Activated CD8-positive, alpha-beta memory T cell treated with anti-CD3 and anti-CD28 coated beads for 4 hours (primary cell): ENCODE data around the gene ITGB2.

Experiments used
- DNase-seq, 2 donors: peaks; one replicate each; pipeline ENCODE4 v3.0.0-alpha.2; 2020; ENCODE audit warnings: low read depth in 2 of 2

ITGB2 gene

GRCh38 chr21:44920694-44921604, at the start of gene ITGB2:
Gene ITGB2 (minus strand): TSS chr21:44920899. CDS start chr21:44910782, 10,117 bp downstream.
- no peak for DNase-seq

DNA sequence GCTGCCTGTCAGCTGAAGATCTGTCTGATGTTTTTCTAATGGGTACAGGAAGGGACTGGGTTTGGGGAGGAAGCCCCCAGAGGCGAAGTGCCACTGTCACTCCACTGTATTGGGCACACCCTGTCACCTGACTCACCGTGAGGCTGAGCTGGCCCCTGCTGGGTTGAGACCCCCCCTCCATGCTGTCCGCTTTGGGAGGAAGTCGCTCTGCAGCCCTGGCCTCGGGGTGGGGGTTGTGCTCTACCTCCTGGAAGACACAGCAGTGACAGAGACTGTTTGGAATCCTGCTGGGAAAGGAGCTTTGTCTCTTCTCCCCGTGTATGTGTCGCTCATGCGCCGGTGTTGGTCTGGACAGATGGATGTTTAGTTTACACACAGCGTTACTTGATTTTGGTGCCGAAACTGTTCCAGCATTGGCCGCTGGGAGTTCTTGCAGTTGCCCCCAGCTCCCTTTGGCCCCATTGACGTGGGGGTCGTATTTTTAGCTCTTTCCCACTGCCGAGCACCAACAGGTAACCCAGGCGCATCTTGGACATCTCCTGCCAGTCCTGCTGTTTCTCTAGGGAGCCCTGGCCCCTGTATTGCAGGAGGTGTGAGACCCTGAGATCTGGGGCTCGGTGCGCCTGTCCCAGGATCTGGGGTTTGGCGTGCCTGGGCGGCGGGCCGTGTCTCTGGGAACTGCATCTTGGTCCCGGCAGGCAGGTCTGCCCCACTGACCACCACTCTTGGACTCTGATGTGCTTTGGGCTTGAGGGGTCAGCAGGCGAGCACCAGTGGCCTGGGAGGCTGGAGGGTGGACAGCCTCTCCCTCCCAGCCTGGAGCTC, 49.4 kb upstream of the ITGB2 start:
- no peak for DNase-seq

- no peak for DNase-seq
Observed at GRCh38 chr21:44969066-44969670, 48.5 kb upstream of the ITGB2 start.

GRCh38 chr21:44967082-44968047, 46.7 kb upstream of the ITGB2 start:
- DNase-seq: no peak

DNA sequence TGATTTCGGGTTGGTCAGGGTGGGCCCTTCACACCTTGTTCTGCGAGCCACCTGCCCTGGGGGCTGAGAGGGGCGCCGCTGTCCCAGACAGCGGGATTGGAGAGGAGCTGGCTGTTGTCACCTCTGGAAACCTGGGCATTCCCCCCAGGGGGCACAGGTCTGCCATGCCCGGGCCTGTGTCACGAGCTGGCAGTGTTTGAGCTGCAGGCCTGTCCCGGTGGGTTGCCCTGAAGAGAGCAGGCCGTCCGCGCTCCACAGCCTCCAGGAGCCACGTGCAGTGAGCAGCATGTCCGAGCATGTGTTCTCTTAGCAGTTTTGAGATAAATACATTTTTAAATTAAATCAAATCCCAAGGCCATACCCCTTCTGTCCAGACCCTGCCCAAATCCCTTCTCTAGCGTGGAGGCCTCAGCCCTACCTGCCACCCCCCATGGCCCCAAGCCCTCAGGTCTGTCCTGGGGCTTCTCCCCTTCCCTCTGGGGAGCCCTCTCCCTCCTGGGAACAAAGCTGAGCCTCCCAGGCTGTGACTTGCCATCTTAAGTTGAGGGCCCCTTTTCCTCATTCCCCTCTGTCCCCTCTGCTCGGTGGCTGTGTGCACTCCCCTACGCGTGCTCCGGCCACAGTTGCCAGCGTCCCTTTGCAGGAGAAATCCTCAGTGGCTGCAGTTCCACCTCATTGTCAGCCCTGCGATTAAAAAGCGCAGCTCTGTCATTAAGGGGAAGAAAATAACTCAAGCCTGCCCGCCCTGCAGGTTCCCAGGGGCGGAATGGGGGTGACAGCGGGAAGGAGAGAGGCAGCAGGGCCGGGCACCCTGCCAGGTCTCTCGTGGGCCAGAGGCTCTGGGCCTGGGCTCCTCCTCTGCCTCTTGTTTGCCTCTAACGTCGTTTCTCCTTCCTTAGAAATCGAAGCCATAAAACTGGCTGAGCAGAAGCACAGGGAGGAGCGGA, 45.7 kb upstream of the ITGB2 start:
- DNase-seq: no peak

DNA sequence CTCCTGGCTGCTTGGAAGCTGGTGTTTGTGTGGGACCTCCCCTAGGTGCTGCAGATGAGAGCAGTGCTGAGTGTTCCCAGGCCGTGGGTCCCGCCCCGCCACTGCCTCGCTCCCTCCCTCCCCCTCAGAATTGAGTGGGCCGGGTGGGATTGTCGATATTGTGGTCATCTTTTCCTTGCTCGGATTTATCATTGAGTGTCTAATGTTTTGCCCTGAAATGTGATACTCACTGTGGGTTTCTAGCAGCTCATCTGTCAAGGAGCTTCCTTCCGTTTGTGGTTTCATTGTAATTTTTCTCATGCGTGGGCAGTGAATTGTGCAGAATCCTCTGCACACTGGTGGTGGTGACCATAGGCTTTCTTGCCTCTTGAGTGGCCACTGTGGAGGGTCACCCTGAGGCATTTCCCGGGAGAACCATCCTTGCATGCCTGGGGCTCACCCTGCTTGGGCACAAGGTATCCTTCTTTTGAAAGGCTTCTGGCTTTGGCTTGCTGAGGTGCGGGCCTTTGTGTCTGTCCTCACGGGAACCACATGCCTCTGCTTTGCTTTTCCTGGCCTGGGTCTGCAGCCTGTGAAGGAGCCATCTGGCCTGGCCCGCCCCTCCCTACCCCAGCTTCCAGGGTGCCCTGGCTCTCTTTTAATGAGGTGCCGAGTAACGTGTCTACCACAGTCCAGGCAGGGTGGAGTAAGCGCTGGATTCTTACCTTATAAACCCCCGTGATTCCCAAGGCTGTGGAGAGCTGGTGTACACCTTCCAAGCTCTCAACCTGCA, 44.7 kb upstream of the ITGB2 start:
- DNase-seq: peak in 1 of 2 donors; percentile 12

- DNase-seq: no peak
Observed at GRCh38 chr21:44964381-44964780, 43.7 kb upstream of the ITGB2 start.

DNA sequence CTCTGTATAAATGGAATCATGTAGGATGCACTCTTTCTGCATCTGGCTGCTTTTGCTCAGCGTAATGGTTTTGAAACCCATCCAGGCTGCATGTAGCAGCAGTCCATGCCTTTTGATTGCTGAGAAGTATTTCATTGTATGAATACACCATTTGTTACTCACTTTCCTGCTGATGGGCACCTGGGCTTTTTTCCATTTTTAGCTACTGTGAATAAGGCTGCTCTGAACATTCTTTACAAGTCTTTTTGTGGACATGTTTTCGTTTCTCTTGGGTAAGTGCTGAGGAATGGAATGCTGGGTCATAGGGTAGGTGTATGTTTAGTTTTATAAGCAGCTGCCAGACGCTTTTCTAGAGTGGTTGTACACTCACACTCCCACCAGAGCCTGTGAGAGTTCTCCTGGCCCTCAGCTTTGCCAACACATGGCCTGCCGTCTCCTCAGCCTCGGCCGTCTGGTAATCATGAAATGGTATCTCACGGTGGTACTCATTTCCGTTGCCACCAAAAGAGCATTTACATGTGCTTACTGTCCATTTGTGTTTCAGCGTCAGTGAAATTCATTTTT, 41.8 kb upstream of the ITGB2 start:
- no peak for DNase-seq

GRCh38 chr21:44960141-44961092, 39.7 kb upstream of the ITGB2 start:
- no peak for DNase-seq

DNA sequence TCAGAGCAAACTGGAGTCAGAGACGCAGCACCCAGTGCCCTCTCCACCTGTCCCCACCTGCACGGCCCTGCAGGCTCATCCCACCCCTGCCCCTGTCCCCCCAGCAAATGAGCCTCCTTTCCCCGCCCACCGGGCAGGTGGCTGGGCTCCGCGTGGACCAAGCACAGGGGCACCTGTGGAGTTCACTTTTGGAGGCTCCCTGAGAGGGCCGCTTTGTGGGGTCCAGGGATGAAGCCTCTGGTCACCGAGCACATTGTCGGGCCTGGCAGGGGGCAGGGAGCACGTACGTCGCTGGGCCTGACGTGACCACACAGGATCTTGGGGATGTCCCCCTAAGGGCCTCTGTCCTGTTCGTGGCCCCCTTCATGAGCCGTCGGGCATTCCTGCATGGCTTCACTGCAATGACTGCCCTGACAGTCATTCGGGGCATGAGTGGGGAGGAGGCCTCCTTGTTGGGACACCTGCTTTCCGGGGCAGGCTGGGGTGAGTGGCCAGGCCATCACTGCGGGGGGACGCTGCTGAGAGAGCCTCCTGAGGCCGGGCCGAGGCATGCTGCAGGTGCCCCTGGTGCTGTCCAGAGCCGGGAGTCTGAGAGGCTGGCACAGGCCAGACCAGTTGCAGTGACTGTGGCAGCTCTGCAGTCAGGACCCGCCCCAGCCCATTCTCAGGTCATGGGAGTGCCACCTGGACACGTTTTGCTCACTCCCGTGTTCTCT, 38.8 kb upstream of the ITGB2 start:
- DNase-seq: no peak

GRCh38 chr21:44958471-44959191, 37.9 kb upstream of the ITGB2 start:
- DNase-seq: no peak

GRCh38 chr21:44957901-44958451, 37.3 kb upstream of the ITGB2 start:
- DNase-seq: no peak

GRCh38 chr21:44957047-44957831, 36.5 kb upstream of the ITGB2 start:
- DNase-seq: no peak

- DNase-seq: no peak
Observed at GRCh38 chr21:44956356-44957046, 35.8 kb upstream of the ITGB2 start.

- no peak for DNase-seq
Observed at GRCh38 chr21:44955798-44956175, 35.1 kb upstream of the ITGB2 start.
